K562 (cell line): ENCODE results near the gene ACOT4. TPM values are rescaled to one million over a fixed set of nuclear protein-coding genes. Genes with fewer than 3 reads are reported as not detected.
"Not testable (repeated sequence)": the region's sequence is repeated elsewhere in the genome, so short reads cannot be mapped to it uniquely, and the experiment has no call there.

Experiments used
- ATAC-seq: fragments of 200-7000 bp; cut with Tn5 transposase; 3 replicates; pipeline ENCODE4 v1.9.1; 2020; ENCODE audit warnings: moderate library complexity
- BruUV-seq: library from RNA; stranded (reverse); fragments of 400-500 nt; replicated peaks from 2 replicates; lab custom pipeline; 2021; lab: Mats Ljungman, UMichigan
- CTCF ChIA-PET: fragments of 300-600 bp; formaldehyde crosslinking; extraction: SDS; loops from one replicate; lab custom pipeline; 2021; ENCODE audit warnings: low intra/inter-chr PET ratio; lab: Yijun Ruan, JAX
- POLR2A ChIA-PET: fragments of 300-600, 350-650 bp; sonication (Branson Sonifier 250); formaldehyde crosslinking; extraction: SDS; loops from one replicate; lab custom pipeline; 2021; ENCODE audit warnings: antibody characterized with exemption, inconsistent platforms; lab: Yijun Ruan, JAX
- DNase-seq, 4 experiments: peaks; one replicate each; pipeline versions ENCODE4 v3.0.0 to v3.0.0-alpha.2; 2011 to 2018; ENCODE audit warnings: low spot score in 3 of 4, mixed read lengths in 3 of 4; ENCODE audit errors: extremely low read depth in 1 of 4
- FAIRE-seq: peaks from 2 replicates; lab custom pipeline; 2011; peaks lifted over from hg19 to GRCh38; lab: Jason Lieb, UNC
- H2AFZ ChIP-seq: 2 replicates; pipeline ENCODE4 v1.6.0; 2011; ENCODE audit warnings: low read depth, low read length, control low read depth, inconsistent platforms
- H3K27ac ChIP-seq: fragments of 200-600 bp; 3 replicates; pipeline ENCODE4 v1.8.0; 2011; ENCODE audit warnings: low read depth, mild to moderate bottlenecking, control low read depth, inconsistent platforms, low read length, moderate library complexity, mixed read lengths; ENCODE audit errors: extremely low read depth
- H3K27me3 ChIP-seq, 2 experiments: fragments of 300-600 bp in 1 of 2; 2 replicates in 1 of 2; 3 replicates in 1 of 2; pipeline versions ENCODE4 v1.6.0 to v1.8.0; 2011; ENCODE audit warnings: inconsistent platforms in 2 of 2, low read length in 2 of 2, mild to moderate bottlenecking in 1 of 2, mixed read lengths in 1 of 2, moderate library complexity in 1 of 2; ENCODE audit not compliant: control insufficient read depth in 2 of 2, insufficient read depth in 2 of 2
- H3K36me3 ChIP-seq: fragments of 300-600 bp; 3 replicates; pipeline ENCODE4 v1.8.0; 2011; ENCODE audit warnings: mild to moderate bottlenecking, low read length, inconsistent platforms; ENCODE audit not compliant: control insufficient read depth, insufficient read depth
- H3K4me1 ChIP-seq, 2 experiments: fragments of 200-600 bp in 1 of 2; replicated peaks in 1 of 2; 2 replicates in 1 of 2; 3 replicates in 1 of 2; pipeline versions ENCODE4 v1.5.1 to v1.8.0; 2011; ENCODE audit warnings: inconsistent platforms in 2 of 2, low read length in 2 of 2, mild to moderate bottlenecking in 1 of 2, mixed read lengths in 1 of 2, moderate library complexity in 1 of 2; ENCODE audit not compliant: control insufficient read depth in 2 of 2, insufficient read depth in 2 of 2
- H3K4me2 ChIP-seq: 2 replicates; pipeline ENCODE4 v1.6.1; 2011; ENCODE audit warnings: low read length, control low read depth, inconsistent platforms, mixed read lengths; ENCODE audit not compliant: insufficient read depth
- H3K4me3 ChIP-seq: fragments of 200-600 bp; sonication (generic), shearing (Covaris generic); 2 replicates; pipeline ENCODE4 v1.5.1; 2016; ENCODE audit warnings: control low read depth, inconsistent platforms
- H3K79me2 ChIP-seq: fragments of 200-600 bp; 3 replicates; pipeline ENCODE4 v1.8.0; 2011; ENCODE audit warnings: low read length, inconsistent platforms; ENCODE audit not compliant: control insufficient read depth, insufficient read depth
- H3K9ac ChIP-seq, 2 experiments: 2 replicates each; pipeline versions ENCODE4 v1.6.0 to v1.6.1; 2011; ENCODE audit warnings: low read depth in 2 of 2, low read length in 2 of 2, control low read depth in 1 of 2, inconsistent platforms in 1 of 2, mild to moderate bottlenecking in 1 of 2, mixed read lengths in 1 of 2; ENCODE audit not compliant: insufficient read depth in 1 of 2
- H3K9me1 ChIP-seq: one replicate; pipeline ENCODE4 v1.6.0; 2011; ENCODE audit warnings: inconsistent platforms, mild to moderate bottlenecking, low read length, moderate library complexity; ENCODE audit not compliant: control insufficient read depth, insufficient read depth
- H3K9me3 ChIP-seq: replicated peaks from 2 replicates; pipeline ENCODE4 v1.5.1; 2011; ENCODE audit warnings: low read depth, low read length, inconsistent platforms; ENCODE audit not compliant: control insufficient read depth, insufficient read depth
- H4K20me1 ChIP-seq: replicated peaks from 2 replicates; pipeline ENCODE4 v1.6.1; 2011; ENCODE audit warnings: low read length, inconsistent platforms, mixed read lengths; ENCODE audit not compliant: control insufficient read depth, insufficient read depth
- FIP1L1 ChIP-seq: fragments of 200-400 bp; formaldehyde crosslinking; IDR thresholded peaks from 2 replicates; pipeline ENCODE4 v1.6.1; 2018; ENCODE audit warnings: mild to moderate bottlenecking, low read depth, low read length; ENCODE audit not compliant: poor library complexity, severe bottlenecking
- SNRNP70 ChIP-seq: fragments of 200-400 bp; formaldehyde crosslinking; optimal IDR thresholded peaks from 2 replicates; pipeline ENCODE3; 2017; ENCODE audit warnings: low read depth, low read length
- WGBS: fragments of 100-300 bp; shearing (Covaris generic); methylation state at CpG from one replicate; pipeline ENCODE4 v1.1.6; 2016; ENCODE audit warnings: low coverage, mixed read lengths; ENCODE audit not compliant: insufficient coverage; ENCODE audit errors: missing lambda C conversion rate; 5-methylcytosine and 5-hydroxymethylcytosine counted together
- in situ Hi-C: fragments of 300-500 bp; cut with MboI; formaldehyde crosslinking; loops from 4 replicates; pipeline ENCODE4 v1.15.0; 2018; ENCODE audit warnings: inconsistent platforms, mixed read lengths
- intact Hi-C: fragments of 100-400 bp; cut with micrococcal nuclease; formaldehyde crosslinking; loops from 2 replicates; pipeline ENCODE4 v1.14.2; 2022
- polyA plus RNA-seq, 8 experiments: library from polyadenylated mRNA; depleted of rRNA in 4 of 8; stranded (reverse) in 5 of 8; unstranded in 3 of 8; fragments of >200 nt; fragmentation: Nextera tagmentation in 2 of 8; fragmentation: Illumina TruSeq in 1 of 8; extraction: Ambion mirVana in 2 of 8; extraction: Trizol in 1 of 8; gene quantifications; 2 replicates each; pipeline versions ENCODE4 v1.2.1 to v1.2.3, GENCODE V29; 2011 to 2014; ENCODE audit warnings: inconsistent platforms in 1 of 8, missing spikeins in 1 of 8
- total RNA-seq, 7 experiments: library from RNA; depleted of rRNA in 6 of 7; stranded (reverse); fragments of >200 nt in 6 of 7; fragmentation: Illumina TruSeq in 2 of 7; extraction: Trizol in 2 of 7; gene quantifications; 2 replicates each; pipeline versions ENCODE4 v1.2.1 to v1.2.3, GENCODE V29; 2011 to 2021; ENCODE audit warnings: low replicate concordance in 1 of 7

Gene ACOT4
- total and polyA plus RNA-seq, 9 of the 15 experiments (the other 6 are each of a cell fraction or from before 2014, with no cell fraction given) = not detected

- H3K4me1 ChIP-seq = peaks cover 8 to 9% of the 10 kb centered on the region in 2 experiments; a peak in 4 of 5 replicates
- TF ChIP-seq FIP1L1 = peak; percentile 41
- TF ChIP-seq SNRNP70 = no peak
- H3K79me2 ChIP-seq = no peaks in the 10 kb centered on the region
- no peak for ATAC-seq
- CTCF ChIA-PET = interaction anchor here (0.6 to 1.2 kb wide), 2 partner anchors 125 to 162 kb away, joined by 3 to 4 read pairs; no protein-coding TSS in a partner anchor
- POLR2A ChIA-PET = no interaction called here
- H3K4me3 ChIP-seq = no peak overlapping the region
- no peak for FAIRE-seq
- 89% methylated on average over 22 of the region's 53 CpGs for WGBS
- H3K9ac ChIP-seq = no peak overlapping the region
- H3K27me3 ChIP-seq = no peaks in the 10 kb centered on the region
- H3K27ac ChIP-seq = no peak overlapping the region
- H2AFZ ChIP-seq = no peak overlapping the region
- no peaks in the 10 kb centered on the region for H4K20me1 ChIP-seq
- no peaks in the 10 kb centered on the region for H3K9me1 ChIP-seq
- H3K9me3 ChIP-seq = no peaks in the 10 kb centered on the region
- no peak for DNase-seq
- in situ Hi-C loops (no loop called here), intact Hi-C loops (loop anchor here (5.0 to 10.0 kb wide), 2 partner anchors 137 to 221 kb away; partner anchors contain the start of gene PTGR2)
- no TSS peak for BruUV-seq
- H3K4me2 ChIP-seq = no peak overlapping the region
- H3K36me3 ChIP-seq = no peaks in the 10 kb centered on the region
Observed at GRCh38 chr14:73634011-73634833, 42.5 kb downstream of the ACOT4 start.

DNA sequence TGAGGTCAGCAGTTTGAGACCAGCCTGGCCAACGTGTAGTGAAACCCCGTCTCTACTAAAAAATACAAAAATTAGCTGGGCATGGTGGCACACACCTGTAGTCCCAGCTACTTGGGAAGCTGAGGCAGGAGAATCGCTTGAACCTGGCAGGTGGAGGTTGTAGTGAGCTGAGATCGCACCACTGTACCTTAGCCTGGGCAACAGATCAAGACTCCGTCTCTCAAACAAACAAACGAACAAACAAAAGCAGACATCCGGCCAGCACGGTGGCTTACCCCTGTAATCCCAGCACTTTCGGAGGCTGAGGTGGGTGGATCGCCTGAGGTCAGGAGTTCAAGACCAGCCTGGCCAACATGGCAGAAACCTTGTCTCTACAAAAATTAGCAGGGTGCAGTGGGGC is 44.7 kb downstream of the ACOT4 start:
- H4K20me1 ChIP-seq, H3K36me3 ChIP-seq, H3K27me3 ChIP-seq, H3K9me3 ChIP-seq, H3K4me3 ChIP-seq, H3K4me1 ChIP-seq, H3K4me2 ChIP-seq, POLR2A ChIA-PET, DNase-seq, ATAC-seq, CTCF ChIA-PET, H3K79me2 ChIP-seq, H3K9me1 ChIP-seq, H3K27ac ChIP-seq, FAIRE-seq, BruUV-seq, H2AFZ ChIP-seq, in situ Hi-C loops: not testable (repeated sequence)
- 43% methylated on average over 5 of the region's 10 CpGs for WGBS
- peak overlapping the region in 1 of 2 experiments; percentile 45; a peak in 1 of 4 replicates for H3K9ac ChIP-seq
- intact Hi-C loops = loop anchor here (10.0 kb wide), 1 partner anchor 218 kb away; the partner anchor contains the start of gene PTGR2
